ENCODE measurements around the gene GRAP2.

Gene GRAP2

DNA sequence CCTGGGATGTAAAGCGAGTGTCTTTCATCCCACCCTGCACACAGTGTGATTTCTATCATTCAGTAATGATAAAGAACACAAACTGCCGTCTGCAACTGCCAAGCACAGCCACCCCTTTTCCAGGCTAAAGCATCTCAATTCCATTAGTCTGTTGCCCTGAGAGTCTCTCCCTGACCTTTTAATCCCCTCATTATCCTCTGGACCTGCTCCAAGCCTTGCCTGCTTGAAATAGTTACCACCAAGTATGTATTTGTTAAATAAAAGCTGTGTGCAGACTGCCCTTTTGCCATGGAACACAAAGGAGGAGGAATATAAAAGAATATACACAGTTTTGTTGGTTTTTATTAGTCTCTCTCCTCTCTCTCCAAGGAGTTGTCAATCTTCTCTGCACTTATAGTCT lies 13.0 kb downstream of the GRAP2 start:
- Histone ChIP-seq H3K23ac (ENCODE audit: low read length) (no peak overlapping the region), H3K36me3 (ENCODE audit: control insufficient read depth, insufficient read depth, low read length) (no peaks in the 10 kb centered on the region), H2BK120ac (ENCODE audit: low read depth, low read length) (no peak overlapping the region), H3K4me2 (ENCODE audit: low read length) (no peak overlapping the region), H3K79me1 (ENCODE audit: low read length) (no peaks in the 10 kb centered on the region), H2BK5ac (ENCODE audit: low read length) (no peak overlapping the region), H4K5ac (ENCODE audit: low read length) (no peak overlapping the region), H4K8ac (ENCODE audit: low read depth, low read length) (no peak overlapping the region), H3K27me3 (ENCODE audit: insufficient read depth, low read length, poor library complexity) (no peaks in the 10 kb centered on the region), H3K56ac (ENCODE audit: low read length) (no peak overlapping the region), H3K79me2 (ENCODE audit: control insufficient read depth, insufficient read depth, low read length) (no peaks in the 10 kb centered on the region), H2BK15ac (replicated peaks; ENCODE audit: low read depth) (no peak overlapping the region), H3K4me3 (ENCODE audit: low read length) (no peak overlapping the region), H2AK5ac (ENCODE audit: low read length) (no peak overlapping the region), H3K18ac (ENCODE audit: low read length) (no peak overlapping the region), H3K27ac (ENCODE audit: low read depth, low read length) (no peak overlapping the region), H3K4ac (ENCODE audit: low read depth, low read length) (no peak overlapping the region), H3K4me1 (ENCODE audit: control insufficient read depth, low read depth, low read length) (no peaks in the 10 kb centered on the region), H3K9ac (ENCODE audit: low read length) (no peak overlapping the region)
- no peak for DNase-seq
- WGBS (ENCODE audit: extremely low coverage, insufficient coverage, low lambda C conversion rate): no CpG with 5 or more reads among the region's 2 CpGs

DNA sequence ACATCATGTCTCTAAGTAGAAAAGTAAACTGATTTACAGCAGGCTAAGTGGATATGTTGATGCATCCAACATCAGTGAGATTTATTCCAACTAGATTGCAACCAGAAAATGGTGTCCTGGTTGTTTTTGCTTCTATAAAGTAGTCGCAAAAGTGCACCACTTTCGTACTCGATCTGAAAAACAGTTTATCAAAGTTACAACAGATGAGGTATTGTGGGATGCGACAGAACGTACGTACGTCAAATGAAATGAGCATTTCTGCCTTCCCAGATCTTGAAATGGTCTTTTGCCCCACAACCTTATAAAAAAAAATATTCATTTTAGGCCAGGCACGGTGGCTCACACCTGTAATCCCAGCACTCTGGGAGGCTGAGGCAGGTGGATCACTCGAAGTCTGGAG lies 13.7 kb downstream of the GRAP2 start:
- Histone ChIP-seq H3K4me1 (ENCODE audit: control insufficient read depth, low read depth, low read length) (no peaks in the 10 kb centered on the region), H3K27me3 (ENCODE audit: insufficient read depth, low read length, poor library complexity) (no peaks in the 10 kb centered on the region), H2AK5ac (ENCODE audit: low read length) (no peak overlapping the region), H4K8ac (ENCODE audit: low read depth, low read length) (no peak overlapping the region), H4K5ac (ENCODE audit: low read length) (no peak overlapping the region), H3K27ac (ENCODE audit: low read depth, low read length) (no peak overlapping the region), H3K4me2 (ENCODE audit: low read length) (no peak overlapping the region), H3K79me1 (ENCODE audit: low read length) (no peaks in the 10 kb centered on the region), H3K23ac (ENCODE audit: low read length) (no peak overlapping the region), H3K56ac (ENCODE audit: low read length) (no peak overlapping the region), H2BK5ac (ENCODE audit: low read length) (no peak overlapping the region), H2BK120ac (ENCODE audit: low read depth, low read length) (no peak overlapping the region), H3K18ac (ENCODE audit: low read length) (no peak overlapping the region), H3K4me3 (ENCODE audit: low read length) (no peak overlapping the region), H3K9ac (ENCODE audit: low read length) (no peak overlapping the region), H3K79me2 (ENCODE audit: control insufficient read depth, insufficient read depth, low read length) (no peaks in the 10 kb centered on the region), H2BK15ac (replicated peaks; ENCODE audit: low read depth) (no peak overlapping the region), H3K36me3 (ENCODE audit: control insufficient read depth, insufficient read depth, low read length) (no peaks in the 10 kb centered on the region), H3K4ac (ENCODE audit: low read depth, low read length) (no peak overlapping the region)
- no peak for DNase-seq
- no CpG with 5 or more reads among the region's 9 CpGs for WGBS (ENCODE audit: extremely low coverage, insufficient coverage, low lambda C conversion rate)

DNA sequence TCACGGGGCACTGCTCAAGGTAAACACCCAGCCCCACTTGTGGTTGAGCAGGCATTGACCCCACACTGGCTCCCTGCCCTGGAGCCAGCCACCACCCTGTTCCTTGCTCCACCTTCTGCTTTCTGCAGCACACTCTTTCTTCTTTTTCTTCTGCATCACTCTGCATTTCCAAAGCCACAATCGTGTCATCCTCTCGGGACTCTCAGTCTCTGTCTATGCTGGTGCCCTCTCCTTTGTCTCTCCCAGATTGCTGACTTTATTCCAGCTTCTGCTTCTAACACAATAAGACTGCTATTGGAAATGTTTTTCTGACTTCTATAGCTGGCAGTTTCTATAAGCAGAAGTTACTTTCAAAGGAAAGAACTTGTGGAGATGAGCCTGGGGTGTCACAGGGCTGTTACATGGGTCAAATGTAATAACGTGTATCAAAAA lies 14.4 kb downstream of the GRAP2 start:
- Histone ChIP-seq H3K9ac (ENCODE audit: low read length) (no peak overlapping the region), H3K27me3 (ENCODE audit: insufficient read depth, low read length, poor library complexity) (no peaks in the 10 kb centered on the region), H2BK15ac (replicated peaks; ENCODE audit: low read depth) (no peak overlapping the region), H4K5ac (ENCODE audit: low read length) (no peak overlapping the region), H3K4me3 (ENCODE audit: low read length) (no peak overlapping the region), H3K4me2 (ENCODE audit: low read length) (no peak overlapping the region), H3K4ac (ENCODE audit: low read depth, low read length) (no peak overlapping the region), H3K18ac (ENCODE audit: low read length) (no peak overlapping the region), H3K79me1 (ENCODE audit: low read length) (no peaks in the 10 kb centered on the region), H3K27ac (ENCODE audit: low read depth, low read length) (no peak overlapping the region), H3K23ac (ENCODE audit: low read length) (no peak overlapping the region), H3K56ac (ENCODE audit: low read length) (no peak overlapping the region), H3K79me2 (ENCODE audit: control insufficient read depth, insufficient read depth, low read length) (no peaks in the 10 kb centered on the region), H2BK5ac (ENCODE audit: low read length) (no peak overlapping the region), H2BK120ac (ENCODE audit: low read depth, low read length) (no peak overlapping the region), H3K4me1 (ENCODE audit: control insufficient read depth, low read depth, low read length) (peaks cover 3% of the 10 kb centered on the region), H4K8ac (ENCODE audit: low read depth, low read length) (no peak overlapping the region), H3K36me3 (ENCODE audit: control insufficient read depth, insufficient read depth, low read length) (no peaks in the 10 kb centered on the region), H2AK5ac (ENCODE audit: low read length) (no peak overlapping the region)
- WGBS (ENCODE audit: extremely low coverage, insufficient coverage, low lambda C conversion rate): no CpG with 5 or more reads among the region's 4 CpGs
- no peak for DNase-seq

GRCh38 chr22:39916496-39916895 lies 15.6 kb downstream of the GRAP2 start:
- no peak overlapping the region for H3K4me3 ChIP-seq (ENCODE audit: low read length)
- no peak overlapping the region for H3K56ac ChIP-seq (ENCODE audit: low read length)
- no peak overlapping the region for H2BK15ac ChIP-seq (replicated peaks; ENCODE audit: low read depth)
- no peak overlapping the region for H3K4ac ChIP-seq (ENCODE audit: low read depth, low read length)
- no peak overlapping the region for H3K27ac ChIP-seq (ENCODE audit: low read depth, low read length)
- no peak overlapping the region for H2BK5ac ChIP-seq (ENCODE audit: low read length)
- no peaks in the 10 kb centered on the region for H3K79me1 ChIP-seq (ENCODE audit: low read length)
- no peak overlapping the region for H4K8ac ChIP-seq (ENCODE audit: low read depth, low read length)
- no peak overlapping the region for H2AK5ac ChIP-seq (ENCODE audit: low read length)
- no peak overlapping the region for H3K23ac ChIP-seq (ENCODE audit: low read length)
- peaks cover 3% of the 10 kb centered on the region for H3K4me1 ChIP-seq (ENCODE audit: control insufficient read depth, low read depth, low read length)
- no peak overlapping the region for H3K9ac ChIP-seq (ENCODE audit: low read length)
- H3K27me3 ChIP-seq (ENCODE audit: insufficient read depth, low read length, poor library complexity): no peaks in the 10 kb centered on the region
- no peak for DNase-seq
- no CpG with 5 or more reads among the region's 3 CpGs for WGBS (ENCODE audit: extremely low coverage, insufficient coverage, low lambda C conversion rate)
- no peak overlapping the region for H4K5ac ChIP-seq (ENCODE audit: low read length)
- H3K79me2 ChIP-seq (ENCODE audit: control insufficient read depth, insufficient read depth, low read length): no peaks in the 10 kb centered on the region
- no peak overlapping the region for H3K18ac ChIP-seq (ENCODE audit: low read length)
- H2BK120ac ChIP-seq (ENCODE audit: low read depth, low read length): no peak overlapping the region
- no peaks in the 10 kb centered on the region for H3K36me3 ChIP-seq (ENCODE audit: control insufficient read depth, insufficient read depth, low read length)
- H3K4me2 ChIP-seq (ENCODE audit: low read length): no peak overlapping the region

DNA sequence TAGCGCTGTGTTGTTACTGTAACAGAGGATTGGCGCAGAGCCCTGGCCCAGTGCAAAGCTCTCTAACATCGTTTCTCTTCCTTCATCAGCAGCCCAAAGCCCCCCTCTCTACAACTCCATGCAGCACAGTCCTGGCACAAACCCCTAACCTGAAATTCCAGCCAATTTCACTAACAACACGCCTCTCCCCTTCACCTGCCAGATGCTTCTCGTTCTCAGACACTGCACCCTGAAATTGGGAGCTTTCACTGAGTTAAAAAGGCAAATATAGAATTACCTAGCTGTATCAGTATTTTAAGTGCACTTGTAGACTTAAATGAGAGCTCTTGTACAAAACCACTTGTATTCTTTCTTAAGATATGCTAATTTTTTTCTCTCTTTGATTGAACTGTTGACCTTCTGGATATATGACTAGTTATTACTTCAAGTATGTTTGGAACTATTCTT lies 16.3 kb downstream of the GRAP2 start:
- Histone ChIP-seq H2AK5ac (ENCODE audit: low read length) (no peak overlapping the region), H3K79me1 (ENCODE audit: low read length) (no peaks in the 10 kb centered on the region), H4K8ac (ENCODE audit: low read depth, low read length) (no peak overlapping the region), H3K9ac (ENCODE audit: low read length) (no peak overlapping the region), H3K79me2 (ENCODE audit: control insufficient read depth, insufficient read depth, low read length) (no peaks in the 10 kb centered on the region), H2BK120ac (ENCODE audit: low read depth, low read length) (no peak overlapping the region), H4K5ac (ENCODE audit: low read length) (no peak overlapping the region), H3K36me3 (ENCODE audit: control insufficient read depth, insufficient read depth, low read length) (no peaks in the 10 kb centered on the region), H3K4me2 (ENCODE audit: low read length) (no peak overlapping the region), H3K18ac (ENCODE audit: low read length) (no peak overlapping the region), H2BK15ac (replicated peaks; ENCODE audit: low read depth) (no peak overlapping the region), H3K27me3 (ENCODE audit: insufficient read depth, low read length, poor library complexity) (no peaks in the 10 kb centered on the region), H3K4ac (ENCODE audit: low read depth, low read length) (no peak overlapping the region), H2BK5ac (ENCODE audit: low read length) (no peak overlapping the region), H3K4me1 (ENCODE audit: control insufficient read depth, low read depth, low read length) (peaks cover 3% of the 10 kb centered on the region), H3K56ac (ENCODE audit: low read length) (no peak overlapping the region), H3K4me3 (ENCODE audit: low read length) (no peak overlapping the region), H3K23ac (ENCODE audit: low read length) (no peak overlapping the region), H3K27ac (ENCODE audit: low read depth, low read length) (no peak overlapping the region)
- no peak for DNase-seq
- no CpG with 5 or more reads among the region's 5 CpGs for WGBS (ENCODE audit: extremely low coverage, insufficient coverage, low lambda C conversion rate)

DNA sequence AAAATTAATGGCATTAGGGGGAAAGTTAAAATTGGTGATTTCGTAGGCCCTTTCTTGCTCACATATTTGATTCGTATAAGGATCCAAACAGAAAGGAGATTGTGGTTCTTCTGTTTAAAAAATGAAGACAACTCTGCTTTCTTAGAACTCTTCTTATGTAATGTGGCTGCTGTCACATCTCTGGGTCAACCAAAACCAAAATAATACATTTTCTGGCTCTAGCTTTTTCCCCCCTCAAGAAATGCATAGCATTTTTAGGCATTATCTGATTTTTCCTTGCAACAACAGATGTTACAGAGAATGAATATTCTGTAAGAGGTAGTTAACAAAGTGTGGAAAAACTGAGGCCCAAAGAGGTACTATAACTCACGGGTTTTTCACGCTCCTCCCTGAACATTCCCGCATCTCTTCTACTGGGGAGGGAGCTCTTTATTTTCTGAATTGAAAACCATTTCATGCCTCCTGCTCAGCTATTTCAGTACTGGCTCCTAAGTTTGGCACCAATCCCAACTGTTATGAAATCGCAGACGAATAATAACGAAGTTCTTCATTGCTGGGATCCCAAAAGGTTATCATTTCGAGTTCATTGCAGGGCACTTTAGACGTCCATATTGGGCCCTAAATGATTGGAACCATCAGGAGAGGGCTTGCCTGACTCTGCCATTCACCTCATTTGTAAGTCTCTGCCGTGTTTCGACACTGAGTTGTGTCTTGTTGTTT lies 17.1 kb downstream of the GRAP2 start:
- Histone ChIP-seq H3K27me3 (ENCODE audit: insufficient read depth, low read length, poor library complexity) (no peaks in the 10 kb centered on the region), H3K4me1 (ENCODE audit: control insufficient read depth, low read depth, low read length) (peaks cover 3% of the 10 kb centered on the region), H4K8ac (ENCODE audit: low read depth, low read length) (no peak overlapping the region), H3K4me3 (ENCODE audit: low read length) (no peak overlapping the region), H3K4ac (ENCODE audit: low read depth, low read length) (no peak overlapping the region), H3K9ac (ENCODE audit: low read length) (no peak overlapping the region), H3K4me2 (ENCODE audit: low read length) (no peak overlapping the region), H2BK15ac (replicated peaks; ENCODE audit: low read depth) (no peak overlapping the region), H2BK120ac (ENCODE audit: low read depth, low read length) (no peak overlapping the region), H3K18ac (ENCODE audit: low read length) (no peak overlapping the region), H3K79me1 (ENCODE audit: low read length) (no peaks in the 10 kb centered on the region), H3K79me2 (ENCODE audit: control insufficient read depth, insufficient read depth, low read length) (no peaks in the 10 kb centered on the region), H3K56ac (ENCODE audit: low read length) (no peak overlapping the region), H3K23ac (ENCODE audit: low read length) (no peak overlapping the region), H3K27ac (ENCODE audit: low read depth, low read length) (no peak overlapping the region), H3K36me3 (ENCODE audit: control insufficient read depth, insufficient read depth, low read length) (no peaks in the 10 kb centered on the region), H2AK5ac (ENCODE audit: low read length) (no peak overlapping the region), H4K5ac (ENCODE audit: low read length) (no peak overlapping the region), H2BK5ac (ENCODE audit: low read length) (no peak overlapping the region)
- DNase-seq: no peak
- no CpG with 5 or more reads among the region's 12 CpGs for WGBS (ENCODE audit: extremely low coverage, insufficient coverage, low lambda C conversion rate)
